ENCODE results near the gene ARHGAP25. TPM values are rescaled to one million over a fixed set of nuclear protein-coding genes. Genes with fewer than 3 reads are reported as not detected.

Gene ARHGAP25
- total RNA-seq, 4 donors from 2014 or later: 3.7 to 9.3 (median 5.4) TPM

GRCh38 chr2:68723181-68723580 lies 11.4 kb upstream of the ARHGAP25 start:
- 92% methylated on average over 2 of the region's 2 CpGs for WGBS
- H3K4me1 ChIP-seq: no peaks in the 10 kb centered on the region
- intact Hi-C loops (cut with DNase I): no loop called here

GRCh38 chr2:68726100-68726499 lies 8.5 kb upstream of the ARHGAP25 start:
- DNase-seq (ENCODE audit: extremely low spot score): no peak
- intact Hi-C loops (cut with DNase I): no loop called here

More at GRCh38 chr2:68723181-68723580, 11.4 kb upstream of the ARHGAP25 start:
- DNase-seq (ENCODE audit: extremely low spot score): peak; percentile 14
- Histone ChIP-seq H3K36me3 (no peaks in the 10 kb centered on the region), H3K27ac (replicated peaks in 1 of 4) (no peak overlapping the region), H3K27me3 (no peaks in the 10 kb centered on the region), H3K4me3 (no peak overlapping the region), H3K9me3 (no peaks in the 10 kb centered on the region)
- no peak for TF ChIP-seq EP300 (IDR thresholded peaks at IDR 0.05)
- TF ChIP-seq POLR2AphosphoS5 (IDR thresholded peaks at IDR 0.05): no peak

GRCh38 chr2:68726608-68727367 lies 7.8 kb upstream of the ARHGAP25 start:
- no peaks in the 10 kb centered on the region for H3K4me1 ChIP-seq
- H3K4me3 ChIP-seq: no peak overlapping the region
- 69% methylated on average over 11 of the region's 11 CpGs for WGBS
- intact Hi-C loops (cut with DNase I): no loop called here
- H3K9me3 ChIP-seq: no peaks in the 10 kb centered on the region
- no peak overlapping the region for H3K27ac ChIP-seq (replicated peaks in 1 of 4)
- no peak for TF ChIP-seq EP300 (IDR thresholded peaks at IDR 0.05)
- TF ChIP-seq POLR2AphosphoS5 (IDR thresholded peaks at IDR 0.05): no peak
- no peak for TF ChIP-seq CTCF (IDR thresholded peaks at IDR 0.05)
- no peak for TF ChIP-seq POLR2A (IDR thresholded peaks at IDR 0.05; ENCODE audit: low read depth)
- no peaks in the 10 kb centered on the region for H3K27me3 ChIP-seq
- H3K36me3 ChIP-seq: no peaks in the 10 kb centered on the region
- DNase-seq (ENCODE audit: extremely low spot score): no peak

More at GRCh38 chr2:68726100-68726499, 8.5 kb upstream of the ARHGAP25 start:
- Histone ChIP-seq H3K9me3 (no peaks in the 10 kb centered on the region), H3K4me1 (no peaks in the 10 kb centered on the region), H3K4me3 (no peak overlapping the region), H3K27me3 (no peaks in the 10 kb centered on the region), H3K36me3 (no peaks in the 10 kb centered on the region), H3K27ac (replicated peaks in 1 of 4) (no peak overlapping the region)
- WGBS: 60% methylated on average over 6 of the region's 6 CpGs
- TF ChIP-seq POLR2A (IDR thresholded peaks at IDR 0.05; ENCODE audit: low read depth): no peak
- TF ChIP-seq CTCF (IDR thresholded peaks at IDR 0.05): no peak
- TF ChIP-seq POLR2AphosphoS5 (IDR thresholded peaks at IDR 0.05): no peak
- TF ChIP-seq EP300 (IDR thresholded peaks at IDR 0.05): no peak

GRCh38 chr2:68727683-68728375 lies 6.8 kb upstream of the ARHGAP25 start:
- H3K4me3 ChIP-seq: no peak overlapping the region
- H3K27me3 ChIP-seq: no peaks in the 10 kb centered on the region
- H3K9me3 ChIP-seq: no peaks in the 10 kb centered on the region
- no peak for DNase-seq (ENCODE audit: extremely low spot score)
- H3K36me3 ChIP-seq: no peaks in the 10 kb centered on the region
- no peak overlapping the region for H3K27ac ChIP-seq (replicated peaks in 1 of 4)
- 80% methylated on average over 6 of the region's 6 CpGs for WGBS
- intact Hi-C loops (cut with DNase I): no loop called here
- H3K4me1 ChIP-seq: no peaks in the 10 kb centered on the region
- TF ChIP-seq POLR2AphosphoS5 (IDR thresholded peaks at IDR 0.05): no peak
- TF ChIP-seq CTCF (IDR thresholded peaks at IDR 0.05): no peak
- TF ChIP-seq EP300 (IDR thresholded peaks at IDR 0.05): no peak
- TF ChIP-seq POLR2A (IDR thresholded peaks at IDR 0.05; ENCODE audit: low read depth): no peak

GRCh38 chr2:68730828-68731227 lies 3.8 kb upstream of the ARHGAP25 start:
- no peaks in the 10 kb centered on the region for H3K36me3 ChIP-seq
- TF ChIP-seq POLR2A (IDR thresholded peaks at IDR 0.05; ENCODE audit: low read depth): no peak
- TF ChIP-seq EP300 (IDR thresholded peaks at IDR 0.05): no peak
- no peak for TF ChIP-seq POLR2AphosphoS5 (IDR thresholded peaks at IDR 0.05)
- no peak for TF ChIP-seq CTCF (IDR thresholded peaks at IDR 0.05)
- DNase-seq (ENCODE audit: extremely low spot score): no peak
- H3K4me1 ChIP-seq: no peaks in the 10 kb centered on the region
- H3K9me3 ChIP-seq: no peaks in the 10 kb centered on the region
- H3K4me3 ChIP-seq: no peak overlapping the region
- H3K27ac ChIP-seq (replicated peaks in 1 of 4): no peak overlapping the region
- intact Hi-C loops (cut with DNase I): no loop called here
- WGBS: 56% methylated on average over 6 of the region's 6 CpGs
- H3K27me3 ChIP-seq: no peaks in the 10 kb centered on the region

Measured in esophagus muscularis mucosa (tissue), 4 donors.